GM12878 (cell line): Measurements from ENCODE around the gene ARMC10.
"Not testable (repeated sequence)": the region's sequence is repeated elsewhere in the genome, so short reads cannot be mapped to it uniquely, and the experiment has no call there.

ENCODE experiments used
- CTCF ChIP-seq, 3 experiments: IDR thresholded peaks in 2 of 3; conservative IDR thresholded peaks in 1 of 3; 2 replicates each; pipeline ENCODE4 v1.5.1; 2011; ENCODE audit warnings: low read depth in 3 of 3, low read length in 3 of 3, mild to moderate bottlenecking in 3 of 3, control low read depth in 2 of 3, moderate library complexity in 2 of 3, inconsistent platforms in 1 of 3, mixed read lengths in 1 of 3; ENCODE audit not compliant: control insufficient read depth in 2 of 3, insufficient read depth in 1 of 3; ENCODE audit errors: extremely low read depth in 1 of 3
- RBBP5 ChIP-seq: fragments of 200-600 bp; sonication (generic); conservative IDR thresholded peaks from 2 replicates; pipeline ENCODE4 v1.6.1; 2016
- STAT3 ChIP-seq: IDR thresholded peaks from 2 replicates; pipeline ENCODE4 v1.6.1; 2011; ENCODE audit warnings: low read depth, low read length, improper control_type of control experiment

- not testable (repeated sequence) for TF ChIP-seq RBBP5; CTCF (IDR thresholded peaks at IDR 0.05 in 2 of 3, conservative IDR thresholded peaks at IDR 0.05 in 1 of 3; ENCODE audit: control insufficient read depth in 2 of 3, extremely low read depth in 1 of 3, insufficient read depth in 1 of 3, low read depth in 3 of 3, low read length in 3 of 3); STAT3
Observed at GRCh38 chr7:103144754-103145153, 69.8 kb downstream of the ARMC10 start.
